Fibroblast of skin of left quadriceps (primary cell): ENCODE measurements around the gene AGAP1.

Source experiments
- DNase-seq, 2 experiments: peaks; one replicate each; pipeline ENCODE4 v3.0.0-alpha.2; 2013; ENCODE audit warnings: low read depth in 2 of 2

The AGAP1 gene

DNA sequence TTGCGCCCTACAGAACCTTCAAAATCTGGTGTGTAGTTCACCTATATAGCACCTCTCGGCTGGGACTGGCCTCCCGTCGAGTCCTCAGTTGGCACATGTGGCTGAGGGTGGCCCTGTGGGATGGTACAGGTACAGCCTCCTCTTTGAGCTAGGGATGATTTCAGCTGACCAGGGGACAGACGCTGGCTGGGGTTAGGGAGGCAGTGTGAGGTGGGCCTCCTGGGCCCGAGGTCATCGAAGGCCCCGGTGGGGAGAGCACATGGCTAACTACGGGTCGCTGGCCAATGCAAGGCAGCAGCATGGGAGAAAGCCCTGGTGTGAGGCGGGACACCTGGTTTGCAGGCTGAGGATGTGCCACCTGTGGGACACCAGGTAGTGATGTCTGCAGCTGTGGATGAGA, 369.6 kb downstream of the AGAP1 start:
- no peak for DNase-seq

GRCh38 chr2:235864302-235864701, 370.5 kb downstream of the AGAP1 start:
- no peak for DNase-seq

GRCh38 chr2:235864733-235865515, 371.1 kb downstream of the AGAP1 start:
- DNase-seq, result peak; percentile 32 to 39

- no peak for DNase-seq
Observed at GRCh38 chr2:235866373-235866772, 372.5 kb downstream of the AGAP1 start.

GRCh38 chr2:235868224-235868623, 374.4 kb downstream of the AGAP1 start:
- DNase-seq, result no peak

GRCh38 chr2:235868645-235869044, 374.8 kb downstream of the AGAP1 start:
- no peak for DNase-seq

DNA sequence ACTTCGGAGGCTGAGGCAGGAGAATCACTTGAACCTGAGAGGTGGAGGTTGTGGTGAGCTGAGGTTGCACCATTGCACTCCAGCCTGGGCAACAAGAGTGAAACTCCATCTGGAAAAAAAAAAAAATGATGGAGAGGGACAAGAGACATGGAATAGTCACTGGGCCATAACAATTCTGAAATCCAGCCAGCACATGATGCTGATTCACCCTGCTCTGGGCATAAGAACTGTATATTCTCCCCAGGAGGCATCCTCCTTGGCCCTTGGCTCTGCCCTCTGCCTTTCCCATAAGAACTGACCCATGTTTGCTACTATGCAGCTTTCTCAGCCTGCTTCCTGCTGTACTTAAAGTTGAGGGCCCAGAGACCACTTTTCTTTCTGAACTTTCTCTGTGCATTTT, 376.7 kb downstream of the AGAP1 start:
- DNase-seq, result no peak

GRCh38 chr2:235876099-235876679, 382.3 kb downstream of the AGAP1 start:
- no peak for DNase-seq

GRCh38 chr2:235877275-235877802, 383.5 kb downstream of the AGAP1 start:
- no peak for DNase-seq

DNA sequence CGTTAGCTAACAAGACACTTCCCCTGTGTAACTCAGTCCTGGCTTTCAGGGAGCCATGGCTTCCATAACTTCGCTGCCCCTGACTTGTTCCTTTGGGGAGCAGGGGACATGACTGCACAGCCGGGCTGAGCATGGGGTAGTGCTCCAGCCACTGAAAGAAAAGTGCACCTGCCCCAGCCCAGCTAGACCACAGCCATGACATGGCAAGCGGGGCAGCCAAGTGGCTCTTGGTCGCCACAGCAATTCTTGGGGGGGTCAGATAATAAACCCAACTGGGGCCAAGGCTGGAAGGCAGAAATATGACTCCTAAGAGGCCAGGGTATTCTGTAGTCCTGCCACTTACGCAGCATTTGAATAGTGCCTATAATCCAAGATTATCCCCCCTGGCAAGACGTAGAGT, 385.3 kb downstream of the AGAP1 start:
- no peak for DNase-seq

- DNase-seq, result no peak
Observed at GRCh38 chr2:235883675-235884074, 389.8 kb downstream of the AGAP1 start.

GRCh38 chr2:235889302-235889630, 395.4 kb downstream of the AGAP1 start:
- DNase-seq, result no peak

- no peak for DNase-seq
Observed at GRCh38 chr2:235893129-235893698, 399.4 kb downstream of the AGAP1 start.

GRCh38 chr2:235894839-235895238, 401.0 kb downstream of the AGAP1 start:
- DNase-seq, result no peak

DNA sequence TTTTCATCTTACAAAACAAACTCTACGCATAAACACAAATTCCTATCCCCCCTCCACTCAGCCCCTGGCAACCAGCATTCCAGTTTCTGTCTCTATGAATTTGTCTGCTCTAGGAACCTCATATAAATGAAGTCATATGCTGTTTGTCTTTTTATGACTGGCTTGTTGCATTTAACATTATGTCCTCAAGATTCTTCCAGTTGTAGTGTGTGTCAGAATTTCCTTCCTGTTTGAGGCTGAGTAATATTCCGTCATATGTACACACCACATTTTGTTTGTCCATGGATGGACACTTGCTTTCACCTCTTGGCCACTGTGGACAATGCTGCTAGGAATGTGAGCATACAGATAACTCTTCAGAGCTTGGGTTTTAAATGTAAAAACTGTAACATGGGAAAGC, 402.2 kb downstream of the AGAP1 start:
- DNase-seq, result no peak

DNA sequence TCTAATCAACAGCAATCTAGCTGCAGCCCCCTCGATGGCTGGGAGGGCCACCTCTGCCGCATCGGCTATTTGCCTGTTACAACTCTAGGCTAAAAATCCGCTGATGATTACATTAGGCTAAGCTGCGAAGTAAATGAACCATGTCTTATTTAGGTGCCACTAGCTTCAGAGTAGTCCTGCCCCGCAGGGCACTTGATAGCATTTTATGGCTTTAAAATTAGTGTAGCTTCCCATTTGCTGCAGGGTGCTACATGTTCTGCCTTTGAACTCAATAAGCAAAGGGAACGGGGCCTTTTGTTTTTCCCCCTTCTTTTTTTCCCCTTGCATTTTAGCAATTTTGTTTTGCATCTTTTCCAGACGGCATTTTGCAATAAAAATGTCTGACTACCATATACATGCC, 404.1 kb downstream of the AGAP1 start:
- DNase-seq, result no peak

DNA sequence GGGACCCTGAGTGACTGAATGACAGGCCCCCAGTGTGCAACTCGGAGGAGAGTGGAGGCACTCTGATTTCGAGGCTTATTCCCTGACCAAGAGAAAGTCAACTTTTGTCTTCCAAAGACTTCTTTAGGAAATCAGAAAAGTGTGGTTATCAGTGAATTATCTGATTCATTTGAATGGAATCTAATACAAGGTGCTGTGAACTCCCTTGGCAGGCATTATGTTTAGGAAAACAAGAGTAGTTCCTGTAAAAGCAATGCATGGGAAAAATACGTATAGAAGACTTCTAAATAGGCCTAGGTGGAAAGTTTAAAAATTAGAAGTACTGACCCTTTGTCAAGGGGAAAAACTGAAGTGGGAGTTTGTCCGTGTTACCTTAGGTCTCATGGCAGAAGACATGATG, 404.9 kb downstream of the AGAP1 start:
- no peak for DNase-seq

- DNase-seq, result no peak
Observed at GRCh38 chr2:235900631-235901030, 406.8 kb downstream of the AGAP1 start.

- no peak for DNase-seq
Observed at GRCh38 chr2:235901243-235901642, 407.4 kb downstream of the AGAP1 start.

DNA sequence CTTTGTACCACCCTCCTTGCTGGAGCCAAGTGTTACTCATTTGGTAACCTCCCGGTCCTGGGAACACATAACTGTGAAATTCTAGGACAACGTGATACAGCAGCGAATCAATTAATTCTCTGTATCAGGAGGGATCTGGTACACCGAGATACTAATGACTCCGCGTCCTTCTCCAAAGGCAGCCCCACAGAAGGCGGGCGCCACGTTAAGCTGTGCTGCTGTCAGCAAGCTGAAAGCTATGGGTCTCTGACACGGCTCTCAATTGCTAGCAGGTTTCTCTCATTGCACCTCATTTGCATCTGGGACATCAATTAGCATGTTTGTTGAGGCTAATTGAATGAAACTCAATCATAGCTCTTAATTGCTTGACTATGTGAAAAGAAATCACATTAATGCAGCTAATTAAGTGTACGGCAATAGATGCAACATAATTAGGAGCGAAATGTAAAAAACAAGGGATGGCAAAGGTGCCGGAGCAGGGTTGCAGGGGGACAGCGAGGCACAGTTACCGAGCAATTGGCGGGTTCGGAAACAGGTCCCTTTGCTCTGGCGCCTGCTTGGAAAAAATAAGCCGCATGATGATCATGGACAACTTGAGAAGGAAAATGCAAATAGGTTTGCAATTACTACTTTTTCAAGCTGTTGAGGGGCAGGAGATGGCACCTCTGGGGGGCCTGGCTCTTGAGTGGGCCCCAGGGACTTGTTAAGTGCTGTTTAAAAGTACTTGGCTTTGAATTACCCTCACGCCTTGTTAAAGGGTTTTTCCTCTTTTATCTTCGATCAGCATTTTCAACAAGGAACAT, 410.1 kb downstream of the AGAP1 start:
- no peak for DNase-seq

DNA sequence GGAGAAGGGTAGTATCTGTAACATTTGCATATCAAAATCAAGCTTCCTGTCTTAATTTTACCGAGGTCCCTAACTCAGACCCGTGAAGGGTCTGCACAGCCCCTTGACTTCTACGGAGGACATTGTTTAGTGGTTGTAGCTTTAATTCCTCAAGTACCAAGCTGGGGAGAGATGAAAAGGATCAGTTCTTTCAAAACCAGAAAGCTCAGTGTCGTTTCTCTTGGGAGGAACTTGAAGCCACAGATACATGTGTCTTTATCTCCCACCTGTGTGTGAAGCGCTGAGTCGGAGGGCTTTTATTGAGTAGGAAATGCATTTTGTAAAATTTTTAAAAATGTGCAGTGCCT, 410.7 kb downstream of the AGAP1 start:
- DNase-seq, result no peak

- DNase-seq, result no peak
Observed at GRCh38 chr2:235908826-235909225, 415.0 kb downstream of the AGAP1 start.
